ENCODE data around the gene STAP1. TPM values are rescaled to one million over a fixed set of nuclear protein-coding genes. Genes with fewer than 3 reads are reported as not detected.
A peak's percentile ranks its signal among the peaks of the same experiment; 100 is the strongest.

STAP1 gene
- total and polyA plus RNA-seq, 2 experiments from 2014 or later = not detected

- H3K4me1 ChIP-seq (ENCODE audit: insufficient read depth) = peaks cover 7% of the 10 kb centered on the region; the same call in 1 of the 2 replicates
- H3K4me3 Mint-ChIP-seq = no peak overlapping the region
- no peaks in the 10 kb centered on the region for H3K9me2 ChIP-seq (ENCODE audit: insufficient read depth)
- no peaks in the 10 kb centered on the region for H4K20me1 ChIP-seq (replicated peaks; ENCODE audit: insufficient read depth)
- no peaks in the 10 kb centered on the region for H3K9me3 Mint-ChIP-seq
- DNase-seq (ENCODE audit: low spot score) = peak; percentile 55
- H3K27me3 ChIP-seq (ENCODE audit: insufficient read depth) = no peaks in the 10 kb centered on the region
- H3F3A ChIP-seq (replicated peaks; ENCODE audit: low read depth) = no peaks in the 10 kb centered on the region
- no peaks in the 10 kb centered on the region for H3K36me3 Mint-ChIP-seq (ENCODE audit: low read depth)
- no peaks in the 10 kb centered on the region for H3K36me3 ChIP-seq (ENCODE audit: insufficient read depth)
- H3K4me2 ChIP-seq = peak overlapping the region; percentile 25; the same call in 1 of the 2 replicates
- ATAC-seq = peak; percentile 62
- H2AFZ ChIP-seq = peak overlapping the region; percentile 38
- H3K27ac ChIP-seq (ENCODE audit: low read depth) = no peak overlapping the region
- TF ChIP-seq ZNF331 (CRISPR knock-in tag; IDR thresholded peaks at IDR 0.05; ENCODE audit: low read depth) = no peak
- TF ChIP-seq EZH2 (IDR thresholded peaks at IDR 0.05; ENCODE audit: low read depth, unreplicated experiment) = no peak
- no peak for TF ChIP-seq EZH2phosphoT487 (IDR thresholded peaks at IDR 0.05; ENCODE audit: unreplicated experiment)
- TF ChIP-seq POLR2AphosphoS5 (IDR thresholded peaks at IDR 0.05; ENCODE audit: low read depth) = no peak
- no peak for TF ChIP-seq CTCF (conservative IDR thresholded peaks at IDR 0.05; ENCODE audit: low read depth in 2 of 2)
- TF ChIP-seq CREB1 (CRISPR knock-in tag; IDR thresholded peaks at IDR 0.05; ENCODE audit: low read depth) = no peak
- TF ChIP-seq JUNB (IDR thresholded peaks at IDR 0.05; ENCODE audit: unreplicated experiment) = no peak
- TF ChIP-seq, protein P1, sequence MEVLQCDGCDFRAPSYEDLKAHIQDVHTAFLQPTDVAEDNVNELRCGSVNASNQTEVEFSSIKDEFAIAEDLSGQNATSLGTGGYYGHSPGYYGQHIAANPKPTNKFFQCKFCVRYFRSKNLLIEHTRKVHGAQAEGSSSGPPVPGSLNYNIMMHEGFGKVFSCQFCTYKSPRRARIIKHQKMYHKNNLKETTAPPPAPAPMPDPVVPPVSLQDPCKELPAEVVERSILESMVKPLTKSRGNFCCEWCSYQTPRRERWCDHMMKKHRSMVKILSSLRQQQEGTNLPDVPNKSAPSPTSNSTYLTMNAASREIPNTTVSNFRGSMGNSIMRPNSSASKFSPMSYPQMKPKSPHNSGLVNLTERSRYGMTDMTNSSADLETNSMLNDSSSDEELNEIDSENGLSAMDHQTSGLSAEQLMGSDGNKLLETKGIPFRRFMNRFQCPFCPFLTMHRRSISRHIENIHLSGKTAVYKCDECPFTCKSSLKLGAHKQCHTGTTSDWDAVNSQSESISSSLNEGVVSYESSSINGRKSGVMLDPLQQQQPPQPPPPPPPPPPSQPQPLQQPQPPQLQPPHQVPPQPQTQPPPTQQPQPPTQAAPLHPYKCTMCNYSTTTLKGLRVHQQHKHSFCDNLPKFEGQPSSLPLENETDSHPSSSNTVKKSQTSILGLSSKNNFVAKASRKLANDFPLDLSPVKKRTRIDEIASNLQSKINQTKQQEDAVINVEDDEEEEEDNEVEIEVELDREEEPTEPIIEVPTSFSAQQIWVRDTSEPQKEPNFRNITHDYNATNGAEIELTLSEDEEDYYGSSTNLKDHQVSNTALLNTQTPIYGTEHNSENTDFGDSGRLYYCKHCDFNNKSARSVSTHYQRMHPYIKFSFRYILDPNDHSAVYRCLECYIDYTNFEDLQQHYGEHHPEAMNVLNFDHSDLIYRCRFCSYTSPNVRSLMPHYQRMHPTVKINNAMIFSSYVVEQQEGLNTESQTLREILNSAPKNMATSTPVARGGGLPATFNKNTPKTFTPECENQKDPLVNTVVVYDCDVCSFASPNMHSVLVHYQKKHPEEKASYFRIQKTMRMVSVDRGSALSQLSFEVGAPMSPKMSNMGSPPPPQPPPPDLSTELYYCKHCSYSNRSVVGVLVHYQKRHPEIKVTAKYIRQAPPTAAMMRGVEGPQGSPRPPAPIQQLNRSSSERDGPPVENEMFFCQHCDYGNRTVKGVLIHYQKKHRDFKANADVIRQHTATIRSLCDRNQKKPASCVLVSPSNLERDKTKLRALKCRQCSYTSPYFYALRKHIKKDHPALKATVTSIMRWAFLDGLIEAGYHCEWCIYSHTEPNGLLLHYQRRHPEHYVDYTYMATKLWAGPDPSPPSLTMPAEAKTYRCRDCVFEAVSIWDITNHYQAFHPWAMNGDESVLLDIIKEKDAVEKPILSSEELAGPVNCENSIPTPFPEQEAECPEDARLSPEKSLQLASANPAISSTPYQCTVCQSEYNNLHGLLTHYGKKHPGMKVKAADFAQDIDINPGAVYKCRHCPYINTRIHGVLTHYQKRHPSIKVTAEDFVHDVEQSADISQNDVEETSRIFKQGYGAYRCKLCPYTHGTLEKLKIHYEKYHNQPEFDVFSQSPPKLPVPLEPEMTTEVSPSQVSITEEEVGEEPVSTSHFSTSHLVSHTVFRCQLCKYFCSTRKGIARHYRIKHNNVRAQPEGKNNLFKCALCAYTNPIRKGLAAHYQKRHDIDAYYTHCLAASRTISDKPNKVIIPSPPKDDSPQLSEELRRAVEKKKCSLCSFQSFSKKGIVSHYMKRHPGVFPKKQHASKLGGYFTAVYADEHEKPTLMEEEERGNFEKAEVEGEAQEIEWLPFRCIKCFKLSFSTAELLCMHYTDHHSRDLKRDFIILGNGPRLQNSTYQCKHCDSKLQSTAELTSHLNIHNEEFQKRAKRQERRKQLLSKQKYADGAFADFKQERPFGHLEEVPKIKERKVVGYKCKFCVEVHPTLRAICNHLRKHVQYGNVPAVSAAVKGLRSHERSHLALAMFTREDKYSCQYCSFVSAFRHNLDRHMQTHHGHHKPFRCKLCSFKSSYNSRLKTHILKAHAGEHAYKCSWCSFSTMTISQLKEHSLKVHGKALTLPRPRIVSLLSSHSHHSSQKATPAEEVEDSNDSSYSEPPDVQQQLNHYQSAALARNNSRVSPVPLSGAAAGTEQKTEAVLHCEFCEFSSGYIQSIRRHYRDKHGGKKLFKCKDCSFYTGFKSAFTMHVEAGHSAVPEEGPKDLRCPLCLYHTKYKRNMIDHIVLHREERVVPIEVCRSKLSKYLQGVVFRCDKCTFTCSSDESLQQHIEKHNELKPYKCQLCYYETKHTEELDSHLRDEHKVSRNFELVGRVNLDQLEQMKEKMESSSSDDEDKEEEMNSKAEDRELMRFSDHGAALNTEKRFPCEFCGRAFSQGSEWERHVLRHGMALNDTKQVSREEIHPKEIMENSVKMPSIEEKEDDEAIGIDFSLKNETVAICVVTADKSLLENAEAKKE (CRISPR knock-in tag; IDR thresholded peaks at IDR 0.05) = no peak
- TF ChIP-seq NANOG (IDR thresholded peaks at IDR 0.05; ENCODE audit: borderline replicate concordance) = no peak
- no peak for TF ChIP-seq ZNF114 (CRISPR knock-in tag; IDR thresholded peaks at IDR 0.05)
- no peak for TF ChIP-seq STAT1 (IDR thresholded peaks at IDR 0.05; ENCODE audit: unreplicated experiment)
- TF ChIP-seq, protein P2, sequence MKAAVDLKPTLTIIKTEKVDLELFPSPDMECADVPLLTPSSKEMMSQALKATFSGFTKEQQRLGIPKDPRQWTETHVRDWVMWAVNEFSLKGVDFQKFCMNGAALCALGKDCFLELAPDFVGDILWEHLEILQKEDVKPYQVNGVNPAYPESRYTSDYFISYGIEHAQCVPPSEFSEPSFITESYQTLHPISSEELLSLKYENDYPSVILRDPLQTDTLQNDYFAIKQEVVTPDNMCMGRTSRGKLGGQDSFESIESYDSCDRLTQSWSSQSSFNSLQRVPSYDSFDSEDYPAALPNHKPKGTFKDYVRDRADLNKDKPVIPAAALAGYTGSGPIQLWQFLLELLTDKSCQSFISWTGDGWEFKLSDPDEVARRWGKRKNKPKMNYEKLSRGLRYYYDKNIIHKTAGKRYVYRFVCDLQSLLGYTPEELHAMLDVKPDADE (IDR thresholded peaks at IDR 0.05) = no peak
- TF ChIP-seq REST (IDR thresholded peaks at IDR 0.05; ENCODE audit: unreplicated experiment) = no peak
- peaks cover 11% of the 10 kb centered on the region; the same call in 2 of the 3 replicates for H3K4me1 Mint-ChIP-seq
- peak overlapping the region; percentile 75 for H3K27ac Mint-ChIP-seq
- H3K27me3 Mint-ChIP-seq (ENCODE audit: insufficient read depth, low read depth, poor library complexity) = no peaks in the 10 kb centered on the region
- no peak overlapping the region for H3K4me3 ChIP-seq
- H3K79me2 ChIP-seq (replicated peaks; ENCODE audit: insufficient read depth) = no peaks in the 10 kb centered on the region
Measured at GRCh38 chr4:67575232-67576058, 16.9 kb downstream of the STAP1 start.
